Effector CD4-positive, alpha-beta T cell (primary cell): ENCODE data around the gene ZNF230.

Source experiments
- DNase-seq: peaks from one replicate; pipeline ENCODE4 v3.0.0-alpha.2; 2020

The ZNF230 gene

DNA sequence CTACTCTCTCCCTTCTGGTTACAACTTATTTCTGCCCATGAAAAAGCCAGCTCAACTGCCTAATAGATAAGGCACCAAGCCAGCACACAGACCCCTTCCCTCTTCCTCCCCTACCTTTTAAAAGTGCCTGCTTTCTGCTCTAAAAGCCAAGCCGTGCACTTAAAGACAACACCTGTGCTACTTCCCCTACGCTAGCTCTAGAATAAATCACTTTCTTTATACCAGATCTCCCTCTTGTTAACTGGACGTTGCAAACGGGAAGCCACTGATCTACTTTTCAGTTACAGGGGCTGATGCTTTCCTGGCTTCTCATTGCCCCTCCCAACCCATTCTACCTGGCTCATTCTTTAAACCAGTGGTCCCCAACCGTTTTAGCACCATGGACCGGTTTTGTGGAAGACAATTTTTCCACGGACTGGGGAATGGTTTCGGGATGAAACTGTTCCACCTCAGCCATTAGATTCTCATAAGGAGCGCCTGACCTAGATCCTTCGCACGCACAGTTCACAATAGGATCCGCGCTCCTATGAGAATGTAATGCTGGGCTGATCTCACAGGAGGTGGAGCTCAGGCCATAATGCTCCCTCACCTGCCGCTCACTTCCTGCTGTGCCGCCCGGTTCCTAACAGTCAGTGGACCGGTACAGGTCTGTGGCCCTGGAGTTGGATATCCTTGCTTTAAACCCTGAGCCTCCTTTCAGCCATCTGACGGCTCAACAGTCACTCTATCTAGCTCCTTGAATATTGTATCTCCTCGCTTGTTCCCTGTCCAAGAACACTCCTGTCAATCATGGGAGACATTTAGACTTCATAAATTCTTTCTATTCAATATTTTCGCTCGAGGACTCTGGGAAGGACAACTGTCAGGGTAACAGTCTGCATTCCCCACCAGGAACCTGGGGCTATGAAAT is 48.2 kb downstream of the ZNF230 start:
- DNase-seq = no peak

- DNase-seq = peak; percentile 39
Observed at GRCh38 chr19:44051650-44052402, 49.1 kb downstream of the ZNF230 start, which contains the start of gene ZNF223. TSS of gene ZNF223 (plus strand) at chr19:44052036. CDS start at chr19:44055177, 3,141 bp downstream.

GRCh38 chr19:44055870-44056269 is 53.1 kb downstream of the ZNF230 start:
- DNase-seq = no peak

- DNase-seq = no peak
Observed at GRCh38 chr19:44059229-44059628, 56.5 kb downstream of the ZNF230 start.

- no peak for DNase-seq
Observed at GRCh38 chr19:44061038-44061437, 58.3 kb downstream of the ZNF230 start.
